ENCODE measurements around the gene ZCCHC14.

ZCCHC14 gene

GRCh38 chr16:87423429-87423828, 69.4 kb downstream of the ZCCHC14 start:
- no peak for DNase-seq

GRCh38 chr16:87422106-87422505, 70.7 kb downstream of the ZCCHC14 start:
- DNase-seq: no peak

GRCh38 chr16:87421003-87421912, 71.6 kb downstream of the ZCCHC14 start:
- DNase-seq: no peak

GRCh38 chr16:87420026-87421002, 72.5 kb downstream of the ZCCHC14 start:
- DNase-seq: no peak

- DNase-seq: no peak
Measured at GRCh38 chr16:87418644-87419043, 74.2 kb downstream of the ZCCHC14 start.

GRCh38 chr16:87418216-87418615, 74.6 kb downstream of the ZCCHC14 start:
- no peak for DNase-seq

- no peak for DNase-seq
Measured at GRCh38 chr16:87417528-87417910, 75.3 kb downstream of the ZCCHC14 start.

GRCh38 chr16:87416826-87417527, 75.8 kb downstream of the ZCCHC14 start:
- peak; percentile 18 for DNase-seq

GRCh38 chr16:87415441-87415840, 77.4 kb downstream of the ZCCHC14 start:
- DNase-seq: no peak

GRCh38 chr16:87414251-87414680, 78.6 kb downstream of the ZCCHC14 start:
- DNase-seq: no peak

GRCh38 chr16:87412996-87413421, 79.8 kb downstream of the ZCCHC14 start:
- DNase-seq: no peak

GRCh38 chr16:87412371-87412995, 80.3 kb downstream of the ZCCHC14 start:
- no peak for DNase-seq

- no peak for DNase-seq
Measured at GRCh38 chr16:87411375-87412271, 81.2 kb downstream of the ZCCHC14 start.

- DNase-seq: no peak
Measured at GRCh38 chr16:87410968-87411367, 81.9 kb downstream of the ZCCHC14 start.

- DNase-seq: no peak
Measured at GRCh38 chr16:87410530-87410929, 82.3 kb downstream of the ZCCHC14 start.

- DNase-seq: no peak
Measured at GRCh38 chr16:87409781-87410180, 83.0 kb downstream of the ZCCHC14 start.

- DNase-seq: no peak
Measured at GRCh38 chr16:87409153-87409552, 83.7 kb downstream of the ZCCHC14 start.

- DNase-seq: peak; percentile 93
Measured at GRCh38 chr16:87407511-87408112, 85.2 kb downstream of the ZCCHC14 start.

GRCh38 chr16:87406495-87407088, 86.2 kb downstream of the ZCCHC14 start:
- no peak for DNase-seq

Data from MV-4-11 (cell line).